ENCODE data around the gene RAD23B.

The RAD23B gene

DNA sequence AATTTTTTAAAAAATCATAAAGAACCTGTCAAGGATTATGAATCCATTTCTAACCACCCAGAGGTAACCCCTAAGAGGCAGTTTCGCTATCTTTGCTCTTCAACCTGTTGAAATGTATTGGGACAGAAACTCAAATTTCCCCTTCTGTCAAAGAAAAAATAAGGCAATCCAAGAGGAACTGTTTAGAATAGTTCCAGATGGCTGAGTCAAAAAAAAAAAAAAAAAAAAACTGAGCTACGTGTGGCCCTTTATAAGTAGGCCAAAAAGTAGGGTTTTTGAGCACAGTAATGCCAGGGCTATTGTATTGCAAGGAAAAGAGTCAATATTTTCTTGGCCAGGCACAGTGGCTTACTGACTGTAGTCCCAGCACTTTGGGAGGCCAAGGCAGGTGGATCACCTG lies 94.9 kb downstream of the RAD23B start:
- H3K36me3 ChIP-seq, result no peaks in the 10 kb centered on the region
- H3K27me3 ChIP-seq, result peaks cover 24% of the 10 kb centered on the region
- H3K4me3 ChIP-seq (ENCODE audit: low read depth in 1 of 2, low read length in 1 of 2), result no peak overlapping the region
- no peaks in the 10 kb centered on the region for H3K4me1 ChIP-seq (ENCODE audit: control insufficient read depth in 1 of 2, insufficient read depth in 1 of 2, low read depth in 1 of 2, low read length in 1 of 2)
- H3K27ac ChIP-seq, result no peak overlapping the region
- no peak for TF ChIP-seq CTCF (IDR thresholded peaks at IDR 0.05)
- no peaks in the 10 kb centered on the region for H3K9me3 ChIP-seq

Measured in neutrophil (primary cell).